Loucy (cell line): ENCODE data around the gene DIO1.

Experiments used
- H2AFZ ChIP-seq: fragments of 200-600 bp; sonication (generic); 2 replicates; pipeline ENCODE4 v1.6.0; 2016; ENCODE audit warnings: antibody characterized with exemption, mild to moderate bottlenecking, low read length, moderate library complexity
- H3F3A ChIP-seq: fragments of 200-600 bp; 2 replicates; pipeline ENCODE4 v1.6.0; 2016; ENCODE audit warnings: antibody characterized with exemption, low read depth, mild to moderate bottlenecking
- H3K27me3 ChIP-seq: fragments of 200-600 bp; sonication (generic); 2 replicates; pipeline ENCODE4 v1.6.1; 2014; ENCODE audit warnings: low read length, mild to moderate bottlenecking; ENCODE audit not compliant: insufficient read depth, poor library complexity, severe bottlenecking
- H3K36me3 ChIP-seq: fragments of 200-600 bp; sonication (generic); 2 replicates; pipeline ENCODE4 v1.6.1; 2016; ENCODE audit warnings: low read length; ENCODE audit not compliant: insufficient read depth
- H3K4me1 ChIP-seq: fragments of 200-600 bp; sonication (generic); 2 replicates; pipeline ENCODE4 v1.5.1; 2014; ENCODE audit warnings: low read length, mild to moderate bottlenecking; ENCODE audit not compliant: insufficient read depth, poor library complexity, severe bottlenecking
- H3K4me2 ChIP-seq: fragments of 200-600 bp; sonication (generic); 2 replicates; pipeline ENCODE4 v1.6.0; 2014; ENCODE audit warnings: antibody characterized with exemption, low read length, low read depth, mild to moderate bottlenecking; ENCODE audit not compliant: poor library complexity, severe bottlenecking
- H3K4me3 ChIP-seq: fragments of 200-600 bp; sonication (generic); 2 replicates; pipeline ENCODE4 v1.5.1; 2014; ENCODE audit warnings: low read length, mild to moderate bottlenecking, mixed read lengths; ENCODE audit not compliant: poor library complexity, severe bottlenecking
- H3K79me2 ChIP-seq: fragments of 200-600 bp; sonication (generic); 2 replicates; pipeline ENCODE4 v1.6.1; 2014; ENCODE audit warnings: low read length; ENCODE audit not compliant: insufficient read depth
- H3K9ac ChIP-seq: fragments of 200-600 bp; sonication (generic); 2 replicates; pipeline ENCODE4 v1.6.0; 2014; ENCODE audit warnings: mild to moderate bottlenecking, low read depth, low read length, moderate library complexity; ENCODE audit not compliant: poor library complexity, severe bottlenecking
- H3K9me2 ChIP-seq: fragments of 200-600 bp; sonication (generic); replicated peaks from 2 replicates; pipeline ENCODE4 v1.6.1; 2016; ENCODE audit warnings: low read depth, low read length, mixed read lengths
- H3K9me3 ChIP-seq: fragments of 200-600 bp; sonication (generic); 2 replicates; pipeline ENCODE4 v1.6.1; 2014; ENCODE audit warnings: mild to moderate bottlenecking, antibody characterized with exemption, low read length, low read depth; ENCODE audit not compliant: insufficient read depth
- H4K20me1 ChIP-seq: fragments of 200-600 bp; sonication (generic); 2 replicates; pipeline ENCODE4 v1.6.0; 2014; ENCODE audit warnings: antibody characterized with exemption, low read length, mild to moderate bottlenecking; ENCODE audit not compliant: insufficient read depth, poor library complexity, severe bottlenecking
- EZH2phosphoT487 ChIP-seq: fragments of 200-600 bp; IDR thresholded peaks from 2 replicates; pipeline ENCODE4 v1.6.1; 2018; ENCODE audit warnings: antibody characterized with exemption, mild to moderate bottlenecking, moderate library complexity, borderline replicate concordance
- TF ChIP-seq, protein P1 (sequence below): fragments of 200-600 bp; sonication (generic); conservative IDR thresholded peaks from 2 replicates; pipeline ENCODE4 v1.5.1; 2014; ENCODE audit warnings: mild to moderate bottlenecking, antibody characterized with exemption, low read length

DIO1 gene

DNA sequence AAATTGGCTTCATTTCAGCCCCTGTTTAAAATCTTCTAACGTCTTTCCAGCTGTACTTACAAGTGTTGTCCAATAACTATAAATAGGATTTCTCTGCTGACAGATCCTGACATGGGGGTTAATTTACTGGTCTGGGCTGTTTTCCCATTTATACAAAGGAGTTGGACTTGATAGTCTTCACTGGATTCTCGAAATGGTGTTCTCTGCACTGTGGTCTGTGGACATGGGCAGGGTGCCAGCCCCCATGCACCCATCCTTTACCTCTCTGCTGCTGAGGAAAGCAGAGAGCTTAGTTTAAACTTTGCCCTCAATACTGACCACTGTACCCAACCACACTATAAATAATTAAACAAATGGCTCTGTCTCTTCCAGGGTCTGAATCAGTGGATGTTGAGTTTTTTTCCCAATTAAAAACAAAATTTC lies 5.2 kb downstream of the DIO1 start:
- no peaks in the 10 kb centered on the region for H3K9me3 ChIP-seq
- no peak overlapping the region for H3K4me3 ChIP-seq
- no peaks in the 10 kb centered on the region for H3F3A ChIP-seq
- no peak overlapping the region for H3K4me2 ChIP-seq
- no peaks in the 10 kb centered on the region for H3K27me3 ChIP-seq
- H3K79me2 ChIP-seq, result no peaks in the 10 kb centered on the region
- no peak overlapping the region for H3K9ac ChIP-seq
- no peaks in the 10 kb centered on the region for H3K9me2 ChIP-seq
- no peaks in the 10 kb centered on the region for H3K4me1 ChIP-seq
- H4K20me1 ChIP-seq, result no peaks in the 10 kb centered on the region
- H3K36me3 ChIP-seq, result no peaks in the 10 kb centered on the region
- TF ChIP-seq, protein P1, sequence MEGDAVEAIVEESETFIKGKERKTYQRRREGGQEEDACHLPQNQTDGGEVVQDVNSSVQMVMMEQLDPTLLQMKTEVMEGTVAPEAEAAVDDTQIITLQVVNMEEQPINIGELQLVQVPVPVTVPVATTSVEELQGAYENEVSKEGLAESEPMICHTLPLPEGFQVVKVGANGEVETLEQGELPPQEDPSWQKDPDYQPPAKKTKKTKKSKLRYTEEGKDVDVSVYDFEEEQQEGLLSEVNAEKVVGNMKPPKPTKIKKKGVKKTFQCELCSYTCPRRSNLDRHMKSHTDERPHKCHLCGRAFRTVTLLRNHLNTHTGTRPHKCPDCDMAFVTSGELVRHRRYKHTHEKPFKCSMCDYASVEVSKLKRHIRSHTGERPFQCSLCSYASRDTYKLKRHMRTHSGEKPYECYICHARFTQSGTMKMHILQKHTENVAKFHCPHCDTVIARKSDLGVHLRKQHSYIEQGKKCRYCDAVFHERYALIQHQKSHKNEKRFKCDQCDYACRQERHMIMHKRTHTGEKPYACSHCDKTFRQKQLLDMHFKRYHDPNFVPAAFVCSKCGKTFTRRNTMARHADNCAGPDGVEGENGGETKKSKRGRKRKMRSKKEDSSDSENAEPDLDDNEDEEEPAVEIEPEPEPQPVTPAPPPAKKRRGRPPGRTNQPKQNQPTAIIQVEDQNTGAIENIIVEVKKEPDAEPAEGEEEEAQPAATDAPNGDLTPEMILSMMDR, result no peak
- TF ChIP-seq EZH2phosphoT487, result no peak
- H2AFZ ChIP-seq, result no peak overlapping the region

DNA sequence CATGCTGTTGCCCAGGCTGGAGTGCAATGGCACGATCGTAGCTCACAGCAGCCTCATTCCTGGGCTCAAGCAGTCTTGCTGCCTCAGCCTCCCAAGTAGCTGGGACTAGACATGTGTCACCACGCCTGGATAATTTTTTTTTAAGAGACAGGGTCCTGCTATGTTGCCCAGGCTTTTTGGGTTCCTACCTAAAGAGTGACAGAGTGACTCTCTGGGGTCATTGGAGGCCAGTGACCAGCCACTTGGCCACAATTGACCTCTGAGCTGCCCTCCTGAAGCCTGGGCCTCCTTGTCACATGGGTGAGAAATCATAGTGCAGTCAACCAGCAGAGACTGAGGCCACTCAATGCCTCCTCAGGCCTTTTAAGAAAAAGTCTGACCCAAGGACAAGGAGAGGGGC lies 5.7 kb downstream of the DIO1 start:
- H3K79me2 ChIP-seq, result no peaks in the 10 kb centered on the region
- no peak overlapping the region for H3K4me2 ChIP-seq
- H3F3A ChIP-seq, result no peaks in the 10 kb centered on the region

DNA sequence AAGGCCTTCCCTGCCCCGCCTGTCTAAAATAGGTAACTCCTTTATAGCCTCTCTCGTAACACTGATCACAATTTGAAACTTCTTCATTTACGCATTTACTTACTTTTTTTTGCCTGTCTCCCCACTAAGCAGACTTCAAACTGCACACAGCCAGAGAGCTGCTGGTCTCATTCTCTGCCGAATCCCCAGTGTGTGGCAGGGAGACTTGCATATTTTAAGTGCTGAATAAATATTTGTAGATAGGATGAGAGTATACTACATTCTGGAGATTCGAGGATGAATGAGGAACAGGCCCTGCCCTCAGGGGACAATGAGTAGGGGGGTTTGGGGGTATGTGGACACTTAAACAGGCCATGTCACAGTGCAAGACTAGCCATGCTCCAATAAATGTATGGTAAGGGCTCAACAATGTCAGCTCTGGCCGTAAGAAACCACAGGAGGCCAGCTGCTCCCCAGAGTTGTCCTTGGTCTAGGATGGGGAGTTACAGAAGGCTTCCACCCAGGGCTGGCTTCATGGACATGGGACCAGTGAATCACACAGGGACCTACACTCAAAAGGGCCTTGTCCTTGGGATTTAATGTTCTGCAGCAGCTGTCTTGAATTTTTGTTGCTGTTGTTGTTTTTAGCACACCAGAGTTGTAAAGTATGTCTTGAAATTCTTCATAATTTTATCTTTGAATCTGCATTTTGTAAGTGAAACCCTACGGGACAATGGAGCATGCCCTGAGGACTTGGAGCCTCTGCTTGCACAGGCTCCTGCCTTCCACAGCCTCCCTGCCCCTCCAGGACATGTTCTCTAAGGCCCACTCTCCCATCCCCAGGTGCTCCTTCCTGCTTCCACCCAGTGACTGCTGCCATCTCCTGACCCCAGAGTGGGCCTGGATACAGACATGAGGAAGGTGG lies 8.5 kb downstream of the DIO1 start:
- no peak overlapping the region for H3K9ac ChIP-seq
- H3F3A ChIP-seq, result no peaks in the 10 kb centered on the region
- no peak overlapping the region for H3K4me3 ChIP-seq
- H2AFZ ChIP-seq, result no peak overlapping the region
- H3K9me3 ChIP-seq, result no peaks in the 10 kb centered on the region
- no peaks in the 10 kb centered on the region for H3K9me2 ChIP-seq
- TF ChIP-seq, protein P1, result no peak
- TF ChIP-seq EZH2phosphoT487, result no peak
- no peaks in the 10 kb centered on the region for H3K36me3 ChIP-seq
- no peaks in the 10 kb centered on the region for H4K20me1 ChIP-seq
- H3K27me3 ChIP-seq, result no peaks in the 10 kb centered on the region
- no peaks in the 10 kb centered on the region for H3K79me2 ChIP-seq
- no peaks in the 10 kb centered on the region for H3K4me1 ChIP-seq
- H3K4me2 ChIP-seq, result no peak overlapping the region

More for the DNA sequence above, 5.7 kb downstream of the DIO1 start:
- Histone ChIP-seq H3K27me3 (no peaks in the 10 kb centered on the region), H3K4me1 (no peaks in the 10 kb centered on the region), H2AFZ (no peak overlapping the region), H3K9me3 (no peaks in the 10 kb centered on the region), H4K20me1 (no peaks in the 10 kb centered on the region), H3K4me3 (no peak overlapping the region), H3K9me2 (no peaks in the 10 kb centered on the region), H3K36me3 (no peaks in the 10 kb centered on the region), H3K9ac (no peak overlapping the region)
- TF ChIP-seq, protein P1, result no peak
- no peak for TF ChIP-seq EZH2phosphoT487
